Right atrium auricular region (tissue), 2 donors: ENCODE results near the gene C1GALT1C1L. TPM values are rescaled to one million over a fixed set of nuclear protein-coding genes. Genes with fewer than 3 reads are reported as not detected.
"Not testable (repeated sequence)": the region's sequence is repeated elsewhere in the genome, so short reads cannot be mapped to it uniquely, and the experiment has no call there.

Experiments used
- DNase-seq: peaks from one replicate; pipeline ENCODE4 v3.0.0-alpha.2; 2019; ENCODE audit warnings: low spot score
- H3K27ac ChIP-seq, 2 donors: fragments of 200-600 bp; sonication (generic); 1 replicate in 1 of 2; 2 replicates in 1 of 2; pipeline ENCODE4 v1.5.1; 2016 to 2019
- H3K27me3 ChIP-seq, 2 donors: fragments of 200-600 bp; sonication (generic); one replicate each; pipeline versions ENCODE4 v1.5.1 to v1.6.0; 2017 to 2019
- H3K36me3 ChIP-seq: fragments of 200-600 bp; sonication (generic); one replicate; pipeline ENCODE4 v1.5.1; 2016
- H3K4me1 ChIP-seq, 2 donors: fragments of 200-600 bp; sonication (generic); one replicate each; pipeline versions ENCODE4 v1.5.1 to v1.6.0; 2017 to 2019
- H3K4me3 ChIP-seq, 2 donors: fragments of 200-600 bp; sonication (generic); 1 replicate in 1 of 2; 2 replicates in 1 of 2; pipeline ENCODE4 v1.5.1; 2017 to 2019; ENCODE audit warnings: mild to moderate bottlenecking in 1 of 2, moderate library complexity in 1 of 2
- H3K9me3 ChIP-seq, 2 donors: fragments of 200-600 bp; sonication (generic); one replicate each; pipeline ENCODE4 v1.5.1; 2019
- CTCF ChIP-seq, 2 donors: fragments of 200-600 bp; sonication (generic); IDR thresholded peaks; one replicate each; pipeline ENCODE4 v1.5.1; 2019; ENCODE audit warnings: antibody characterized with exemption in 2 of 2
- total RNA-seq, 2 donors: library from RNA; depleted of rRNA; stranded (reverse); fragments of >200 nt; gene quantifications; one replicate each; pipeline ENCODE4 v1.1.0, GENCODE V29; 2016

The C1GALT1C1L gene
- total RNA-seq, 2 donors from 2014 or later = 0.98 to 2.1 TPM

GRCh38 chr2:43707255-43708015, 31.2 kb upstream of the C1GALT1C1L start:
- H3K27ac ChIP-seq = peak overlapping the region in 1 of 2 donors; percentile 62
- no peak for TF ChIP-seq CTCF (IDR thresholded peaks at IDR 0.05)

GRCh38 chr2:43701111-43701510, 24.9 kb upstream of the C1GALT1C1L start:
- no peak for DNase-seq
- no peaks in the 10 kb centered on the region for H3K9me3 ChIP-seq
- no peaks in the 10 kb centered on the region for H3K27me3 ChIP-seq
- peaks cover 0 to 11% of the 10 kb centered on the region in 2 donors for H3K4me1 ChIP-seq
- no peak overlapping the region for H3K4me3 ChIP-seq
- no peak for TF ChIP-seq CTCF (IDR thresholded peaks at IDR 0.05)
- no peak overlapping the region for H3K27ac ChIP-seq
- no peaks in the 10 kb centered on the region for H3K36me3 ChIP-seq

More at GRCh38 chr2:43707255-43708015, 31.2 kb upstream of the C1GALT1C1L start:
- Histone ChIP-seq H3K4me1 (no peaks in the 10 kb centered on the region), H3K27me3 (no peaks in the 10 kb centered on the region), H3K9me3 (no peaks in the 10 kb centered on the region), H3K36me3 (no peaks in the 10 kb centered on the region), H3K4me3 (no peak overlapping the region)
- DNase-seq = peak; percentile 81

- Histone ChIP-seq H3K9me3 (no peaks in the 10 kb centered on the region), H3K27ac (peak overlapping the region in 1 of 2 donors; percentile 41), H3K27me3 (no peaks in the 10 kb centered on the region), H3K4me1 (peaks cover 0 to 11% of the 10 kb centered on the region in 2 donors), H3K4me3 (no peak overlapping the region), H3K36me3 (no peaks in the 10 kb centered on the region)
- TF ChIP-seq CTCF (IDR thresholded peaks at IDR 0.05) = no peak
- DNase-seq = no peak
These were observed 23.5 kb upstream of the C1GALT1C1L start for GRCh38 chr2:43699761-43700160.

- not testable (repeated sequence) for H3K27ac ChIP-seq, DNase-seq, H3K27me3 ChIP-seq, H3K36me3 ChIP-seq, H3K4me3 ChIP-seq, H3K9me3 ChIP-seq
- peaks cover 0 to 11% of the 10 kb centered on the region in 2 donors for H3K4me1 ChIP-seq
These were observed 21.9 kb upstream of the C1GALT1C1L start for GRCh38 chr2:43698140-43698539.

GRCh38 chr2:43692428-43692994, 16.3 kb upstream of the C1GALT1C1L start:
- H3K27me3 ChIP-seq = no peaks in the 10 kb centered on the region
- H3K9me3 ChIP-seq = no peaks in the 10 kb centered on the region
- no peak for TF ChIP-seq CTCF (IDR thresholded peaks at IDR 0.05)
- no peaks in the 10 kb centered on the region for H3K36me3 ChIP-seq
- H3K4me1 ChIP-seq = no peaks in the 10 kb centered on the region
- no peak overlapping the region for H3K27ac ChIP-seq
- H3K4me3 ChIP-seq = no peak overlapping the region
- no peak for DNase-seq

GRCh38 chr2:43689999-43690398, 13.8 kb upstream of the C1GALT1C1L start:
- Histone ChIP-seq H3K4me1 (no peaks in the 10 kb centered on the region), H3K27me3 (no peaks in the 10 kb centered on the region), H3K27ac (no peak overlapping the region), H3K36me3 (no peaks in the 10 kb centered on the region), H3K9me3 (no peaks in the 10 kb centered on the region), H3K4me3 (no peak overlapping the region)
- DNase-seq = no peak
- TF ChIP-seq CTCF (IDR thresholded peaks at IDR 0.05) = no peak
